PC-3 (cell line): ENCODE results near the gene FILIP1L. TPM values are rescaled to one million over a fixed set of nuclear protein-coding genes. Genes with fewer than 3 reads are reported as not detected.

Experiments used
- ATAC-seq: fragments of 200-7000 bp; cut with Tn5 transposase; 2 replicates; pipeline ENCODE4 v1.9.1; 2020; ENCODE audit warnings: mild to moderate bottlenecking, moderate library complexity
- BruUV-seq: library from RNA; stranded (reverse); fragments of 400-500 nt; replicated peaks from 2 replicates; lab custom pipeline; 2021; lab: Mats Ljungman, UMichigan
- CTCF ChIA-PET: fragments of 300-600 bp; sonication (Branson Sonifier 250); formaldehyde crosslinking; loops from one replicate; lab custom pipeline; 2022; ENCODE audit warnings: antibody characterized with exemption; lab: Charles Lee
- POLR2A ChIA-PET: fragments of 300-600 bp; sonication (Branson Sonifier 250); formaldehyde crosslinking; loops from one replicate; lab custom pipeline; 2022; ENCODE audit warnings: antibody characterized with exemption; ENCODE audit not compliant: unreplicated experiment; lab: Charles Lee
- DNase-seq: peaks from one replicate; pipeline ENCODE4 v3.0.0-alpha.2; 2015
- H2AFZ ChIP-seq: fragments of 300-600 bp; sonication (generic); 2 replicates; pipeline ENCODE4 v1.6.0; 2016; ENCODE audit warnings: antibody characterized with exemption, low read length
- H3F3A ChIP-seq: fragments of 300-600 bp; sonication (generic); one replicate; pipeline ENCODE4 v1.6.0; 2017; ENCODE audit warnings: antibody characterized with exemption, low read length, control low read depth, mild to moderate bottlenecking; ENCODE audit not compliant: unreplicated experiment
- H3K27ac ChIP-seq: fragments of 300-600 bp; sonication (generic); 2 replicates; pipeline ENCODE4 v1.5.1; 2016; ENCODE audit warnings: mild to moderate bottlenecking, low read length
- H3K27me3 ChIP-seq: fragments of 300-600 bp; sonication (generic); 2 replicates; pipeline ENCODE4 v1.6.1; 2016; ENCODE audit warnings: low read length, mixed read lengths
- H3K36me3 ChIP-seq: fragments of 300-600 bp; sonication (generic); 2 replicates; pipeline ENCODE4 v1.6.1; 2016; ENCODE audit warnings: low read depth, mixed run types, low read length, mixed read lengths
- H3K4me1 ChIP-seq: fragments of 300-600 bp; sonication (generic); 2 replicates; pipeline ENCODE4 v1.5.1; 2016; ENCODE audit warnings: low read length; ENCODE audit not compliant: insufficient read depth
- H3K4me2 ChIP-seq: fragments of 300-600 bp; sonication (generic); 2 replicates; pipeline ENCODE4 v1.6.0; 2016; ENCODE audit warnings: low read length
- H3K4me3 ChIP-seq: fragments of 300-600 bp; sonication (generic); 2 replicates; pipeline ENCODE4 v1.5.1; 2016; ENCODE audit warnings: mild to moderate bottlenecking, low read length, mixed read lengths
- H3K79me2 ChIP-seq: fragments of 300-600 bp; sonication (generic); 2 replicates; pipeline ENCODE4 v1.6.1; 2017; ENCODE audit warnings: low read length, mixed read lengths
- H3K9ac ChIP-seq: fragments of 300-600 bp; sonication (generic); 2 replicates; pipeline ENCODE4 v1.6.0; 2016; ENCODE audit warnings: mild to moderate bottlenecking, low read length
- H3K9me2 ChIP-seq: fragments of 300-600 bp; sonication (generic); replicated peaks from 2 replicates; pipeline ENCODE4 v1.6.1; 2016; ENCODE audit warnings: mixed run types, low read length, mixed read lengths
- H3K9me3 ChIP-seq: fragments of 300-600 bp; sonication (generic); 2 replicates; pipeline ENCODE4 v1.6.1; 2016; ENCODE audit warnings: low read length, mixed read lengths
- H4K20me1 ChIP-seq: fragments of 300-600 bp; sonication (generic); 2 replicates; pipeline ENCODE4 v1.6.1; 2016; ENCODE audit warnings: low read length, mixed read lengths
- EZH2 ChIP-seq: fragments of 300-600 bp; sonication (generic); IDR thresholded peaks from one replicate; pipeline ENCODE4 v1.6.1; 2017; ENCODE audit warnings: antibody characterized with exemption, mild to moderate bottlenecking, low read length; ENCODE audit not compliant: unreplicated experiment
- EZH2phosphoT487 ChIP-seq: fragments of 300-600 bp; sonication (generic); IDR thresholded peaks from 2 replicates; pipeline ENCODE4 v1.6.1; 2018; ENCODE audit warnings: mild to moderate bottlenecking, antibody characterized with exemption, low read length, borderline replicate concordance
- intact Hi-C: fragments of 100-400 bp; cut with micrococcal nuclease; formaldehyde crosslinking; loops from 2 replicates; pipeline ENCODE4 v1.9.0; 2023
- total RNA-seq: library from RNA; depleted of rRNA; stranded (reverse); fragments of >200 nt; gene quantifications from 2 replicates; pipeline ENCODE4 v1.2.3, GENCODE V29; 2014
- TF ChIP-seq, protein P1 (sequence below): fragments of 300-600 bp; sonication (generic); conservative IDR thresholded peaks from 2 replicates; pipeline ENCODE4 v1.5.1; 2017; ENCODE audit warnings: antibody characterized with exemption, low read depth, mild to moderate bottlenecking, low read length

FILIP1L gene
- total RNA-seq, 1 experiment from 2014 or later = not detected

- DNase-seq (no peak), ATAC-seq (no peak)
- H3K9ac ChIP-seq = no peak overlapping the region
- H3K9me3 ChIP-seq = no peaks in the 10 kb centered on the region
- TF ChIP-seq EZH2phosphoT487 (no peak), EZH2 (no peak)
- TF ChIP-seq, protein P1, sequence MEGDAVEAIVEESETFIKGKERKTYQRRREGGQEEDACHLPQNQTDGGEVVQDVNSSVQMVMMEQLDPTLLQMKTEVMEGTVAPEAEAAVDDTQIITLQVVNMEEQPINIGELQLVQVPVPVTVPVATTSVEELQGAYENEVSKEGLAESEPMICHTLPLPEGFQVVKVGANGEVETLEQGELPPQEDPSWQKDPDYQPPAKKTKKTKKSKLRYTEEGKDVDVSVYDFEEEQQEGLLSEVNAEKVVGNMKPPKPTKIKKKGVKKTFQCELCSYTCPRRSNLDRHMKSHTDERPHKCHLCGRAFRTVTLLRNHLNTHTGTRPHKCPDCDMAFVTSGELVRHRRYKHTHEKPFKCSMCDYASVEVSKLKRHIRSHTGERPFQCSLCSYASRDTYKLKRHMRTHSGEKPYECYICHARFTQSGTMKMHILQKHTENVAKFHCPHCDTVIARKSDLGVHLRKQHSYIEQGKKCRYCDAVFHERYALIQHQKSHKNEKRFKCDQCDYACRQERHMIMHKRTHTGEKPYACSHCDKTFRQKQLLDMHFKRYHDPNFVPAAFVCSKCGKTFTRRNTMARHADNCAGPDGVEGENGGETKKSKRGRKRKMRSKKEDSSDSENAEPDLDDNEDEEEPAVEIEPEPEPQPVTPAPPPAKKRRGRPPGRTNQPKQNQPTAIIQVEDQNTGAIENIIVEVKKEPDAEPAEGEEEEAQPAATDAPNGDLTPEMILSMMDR = no peak
- ChIA-PET CTCF (no interaction called here), POLR2A (no interaction called here)
- H3K27me3 ChIP-seq = no peaks in the 10 kb centered on the region
- H3K4me3 ChIP-seq = no peak overlapping the region
- H3F3A ChIP-seq = no peaks in the 10 kb centered on the region
- H2AFZ ChIP-seq = no peak overlapping the region
- H3K4me2 ChIP-seq = no peak overlapping the region
- no TSS peak for BruUV-seq
- intact Hi-C loops = no loop called here
- no peak overlapping the region for H3K27ac ChIP-seq
- no peaks in the 10 kb centered on the region for H3K79me2 ChIP-seq
- H3K36me3 ChIP-seq = peaks cover 3% of the 10 kb centered on the region; the same call in 1 of the 2 replicates
- H3K4me1 ChIP-seq = peaks cover 10% of the 10 kb centered on the region
- no peaks in the 10 kb centered on the region for H4K20me1 ChIP-seq
- no peaks in the 10 kb centered on the region for H3K9me2 ChIP-seq
Measured at GRCh38 chr3:100120693-100121092, 6.4 kb upstream of the FILIP1L start.

DNA sequence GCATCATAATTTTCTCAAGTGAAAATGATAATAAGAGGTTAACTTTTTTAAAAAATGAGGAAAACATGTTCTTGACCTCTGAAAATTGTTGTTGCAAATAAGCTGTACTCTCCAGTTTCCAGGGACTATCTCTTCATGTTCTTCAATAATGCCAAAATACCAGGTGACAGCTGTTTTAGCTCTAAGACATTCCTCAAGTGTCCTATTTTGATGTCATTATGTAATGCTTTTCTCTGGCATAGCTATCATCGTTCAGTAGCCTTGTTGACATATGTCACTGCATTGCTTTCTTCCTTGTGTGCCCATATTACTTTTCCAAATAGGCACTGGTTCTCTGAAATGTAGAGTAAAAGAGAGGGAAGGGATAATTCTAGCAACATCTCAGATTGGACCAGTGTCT is 5.7 kb upstream of the FILIP1L start:
- Histone ChIP-seq H3K27me3 (no peaks in the 10 kb centered on the region), H3K9ac (no peak overlapping the region), H3K4me1 (peaks cover 3% of the 10 kb centered on the region), H3K4me3 (no peak overlapping the region), H3K9me2 (no peaks in the 10 kb centered on the region), H3K79me2 (no peaks in the 10 kb centered on the region), H3K4me2 (no peak overlapping the region), H3K9me3 (no peaks in the 10 kb centered on the region), H4K20me1 (no peaks in the 10 kb centered on the region), H2AFZ (no peak overlapping the region), H3K36me3 (peaks cover 3% of the 10 kb centered on the region; the same call in 1 of the 2 replicates), H3K27ac (no peak overlapping the region), H3F3A (no peaks in the 10 kb centered on the region)
- intact Hi-C loops = no loop called here
- DNase-seq (no peak), ATAC-seq (no peak)
- TF ChIP-seq EZH2phosphoT487 = no peak
- TF ChIP-seq EZH2 = no peak
- TF ChIP-seq, protein P1 = no peak
- ChIA-PET CTCF (no interaction called here), POLR2A (interaction anchor here (0.8 kb wide), 1 partner anchor 12 kb away, joined by 6 read pairs; no protein-coding TSS in a partner anchor)
- no TSS peak for BruUV-seq

DNA sequence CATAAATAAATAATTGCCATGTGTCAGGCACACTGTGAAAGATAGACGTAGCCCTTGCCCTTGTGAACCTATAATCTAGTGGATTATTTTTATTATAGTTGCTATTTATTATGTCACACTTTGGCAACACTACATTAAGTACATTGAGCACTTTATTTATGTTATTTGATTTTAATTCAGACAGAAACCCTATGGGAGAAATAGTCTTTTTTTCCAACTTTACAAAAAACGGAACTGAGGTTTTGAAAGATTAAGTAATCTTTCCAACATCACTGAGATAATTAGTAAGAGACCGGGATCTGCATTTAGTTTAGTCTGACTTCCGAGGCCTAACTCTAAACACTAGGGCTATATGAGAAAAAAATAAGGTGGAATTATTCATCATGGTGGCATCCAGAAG is 2.8 kb upstream of the FILIP1L start:
- no peak for TF ChIP-seq EZH2
- H3F3A ChIP-seq = no peaks in the 10 kb centered on the region
- ChIA-PET POLR2A (no interaction called here), CTCF (no interaction called here)
- H3K4me1 ChIP-seq = 0 out of 2 replicates have a peak, but pooled peaks cover 5% of the 10 kb centered on the region
- H2AFZ ChIP-seq = no peak overlapping the region
- intact Hi-C loops = no loop called here
- no peak for ATAC-seq
- H3K27me3 ChIP-seq = no peaks in the 10 kb centered on the region
- H3K4me3 ChIP-seq = no peak overlapping the region
- no peak for DNase-seq
- no peaks in the 10 kb centered on the region for H4K20me1 ChIP-seq
- peaks cover 3% of the 10 kb centered on the region; the same call in 1 of the 2 replicates for H3K36me3 ChIP-seq
- no TSS peak for BruUV-seq
- no peaks in the 10 kb centered on the region for H3K9me3 ChIP-seq
- no peak overlapping the region for H3K9ac ChIP-seq
- no peaks in the 10 kb centered on the region for H3K79me2 ChIP-seq
- no peaks in the 10 kb centered on the region for H3K9me2 ChIP-seq
- no peak overlapping the region for H3K4me2 ChIP-seq
- H3K27ac ChIP-seq = no peak overlapping the region
